Stimulated activated CD4-positive, alpha-beta T cell treated with anti-CD3 and anti-CD28 coated beads, Interleukin-1b, Interleukin-23, amount 100 ng/mL, for 4 hours (primary cell): ENCODE results near the gene TMEM214.

Experiments used
- DNase-seq, 2 donors: peaks; one replicate each; pipeline ENCODE4 v3.0.0-alpha.2; 2020; ENCODE audit warnings: low read depth in 2 of 2

The TMEM214 gene

GRCh38 chr2:27039871-27040270 is 7.1 kb downstream of the TMEM214 start:
- no peak for DNase-seq

- DNase-seq: no peak
These were observed 7.5 kb downstream of the TMEM214 start for GRCh38 chr2:27040282-27040681.

DNA sequence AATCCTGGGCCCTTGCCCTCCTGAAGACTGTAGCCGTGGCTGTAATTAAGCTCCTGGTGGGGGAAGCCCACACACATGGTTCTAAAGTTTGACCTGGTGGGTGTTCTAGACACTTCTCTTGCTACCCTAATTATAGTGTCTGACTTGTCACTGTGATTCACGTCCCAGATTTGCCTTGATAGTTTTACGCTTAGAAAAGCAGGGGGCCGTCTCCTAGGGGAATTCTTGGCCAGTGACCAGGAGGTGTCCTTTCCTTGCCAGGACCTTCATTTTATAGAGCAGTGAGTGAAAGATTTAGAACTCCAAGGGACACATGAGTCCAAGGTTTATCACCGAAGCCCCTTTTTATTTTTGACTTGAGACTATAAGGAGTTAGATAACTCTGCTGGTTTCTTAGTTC is 9.0 kb downstream of the TMEM214 start:
- DNase-seq: no peak

GRCh38 chr2:27042159-27042661 is 9.4 kb downstream of the TMEM214 start:
- DNase-seq: no peak

DNA sequence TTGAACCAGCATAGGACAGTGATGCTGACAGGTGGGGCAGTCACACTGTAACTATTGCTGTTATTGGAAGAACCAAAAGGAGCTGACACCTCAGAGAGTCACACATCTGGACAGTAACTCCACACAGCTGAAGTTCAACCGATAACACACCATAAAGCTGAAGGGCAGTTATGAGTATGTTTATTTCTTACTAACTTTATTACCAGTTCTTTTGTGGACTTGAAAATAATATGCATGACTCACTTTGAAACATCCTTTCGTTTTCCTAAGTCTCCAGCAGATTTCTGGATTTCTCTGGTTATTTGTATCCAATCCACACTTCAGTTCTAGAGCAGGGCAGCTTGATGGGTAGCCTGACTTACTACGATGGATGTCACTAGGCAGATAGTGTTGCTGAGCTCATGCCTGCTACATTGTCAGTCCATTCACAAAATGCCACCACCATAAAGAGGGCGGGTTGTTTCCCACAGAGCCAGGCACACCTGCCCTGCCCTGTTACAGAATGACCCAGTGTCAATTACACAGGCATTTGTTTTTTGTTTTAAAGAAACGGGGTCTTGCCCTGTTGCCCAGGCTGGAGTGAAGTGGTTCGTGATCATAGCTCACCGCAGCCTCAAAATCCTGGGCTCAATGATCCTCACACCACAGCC is 10.3 kb downstream of the TMEM214 start:
- DNase-seq: no peak

DNA sequence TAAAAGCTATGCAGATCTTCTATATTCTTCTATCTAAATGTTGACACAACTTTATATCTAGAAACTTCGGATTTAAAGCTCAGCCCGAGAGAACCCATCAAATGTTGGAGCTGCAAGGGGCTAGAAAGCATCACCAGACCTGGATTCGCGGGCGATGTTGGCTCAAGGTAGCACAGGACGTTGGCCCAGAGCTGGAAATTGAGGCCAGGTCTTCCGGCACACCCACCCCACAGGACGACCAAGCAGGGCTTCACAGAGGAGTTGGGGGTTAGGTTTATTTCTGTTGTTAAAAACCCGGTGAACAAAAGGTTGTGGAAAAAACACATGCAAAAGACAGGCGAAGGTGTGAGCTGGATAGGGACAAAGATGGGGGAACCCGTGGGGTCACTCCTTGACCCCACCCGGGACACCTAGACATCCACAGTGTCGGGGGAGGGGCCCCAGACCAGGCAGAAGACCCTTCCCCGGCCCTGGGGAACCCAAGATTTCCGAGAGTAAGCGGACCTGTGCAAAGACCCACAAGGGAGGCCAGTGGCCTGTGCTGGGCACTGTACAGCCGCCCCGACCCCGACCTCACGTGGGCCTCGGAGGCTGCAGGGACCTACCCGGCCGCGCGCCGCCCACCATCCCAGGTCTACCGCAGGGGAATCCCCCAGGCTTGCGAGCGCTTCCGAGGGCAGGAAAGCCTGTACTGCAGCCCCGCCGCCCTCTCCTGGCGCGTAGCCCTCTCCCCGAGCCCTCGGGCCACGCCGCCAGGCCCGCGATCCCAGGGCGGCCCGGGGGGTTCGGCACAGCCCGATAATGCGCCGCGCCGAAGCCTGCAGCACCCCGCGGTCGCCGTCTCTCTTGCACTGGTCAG is 16.9 kb downstream of the TMEM214 start:
- DNase-seq: peak; percentile 55 to 65

GRCh38 chr2:27050281-27050995 is 17.7 kb downstream of the TMEM214 start:
- peak; percentile 82 to 95 for DNase-seq

DNA sequence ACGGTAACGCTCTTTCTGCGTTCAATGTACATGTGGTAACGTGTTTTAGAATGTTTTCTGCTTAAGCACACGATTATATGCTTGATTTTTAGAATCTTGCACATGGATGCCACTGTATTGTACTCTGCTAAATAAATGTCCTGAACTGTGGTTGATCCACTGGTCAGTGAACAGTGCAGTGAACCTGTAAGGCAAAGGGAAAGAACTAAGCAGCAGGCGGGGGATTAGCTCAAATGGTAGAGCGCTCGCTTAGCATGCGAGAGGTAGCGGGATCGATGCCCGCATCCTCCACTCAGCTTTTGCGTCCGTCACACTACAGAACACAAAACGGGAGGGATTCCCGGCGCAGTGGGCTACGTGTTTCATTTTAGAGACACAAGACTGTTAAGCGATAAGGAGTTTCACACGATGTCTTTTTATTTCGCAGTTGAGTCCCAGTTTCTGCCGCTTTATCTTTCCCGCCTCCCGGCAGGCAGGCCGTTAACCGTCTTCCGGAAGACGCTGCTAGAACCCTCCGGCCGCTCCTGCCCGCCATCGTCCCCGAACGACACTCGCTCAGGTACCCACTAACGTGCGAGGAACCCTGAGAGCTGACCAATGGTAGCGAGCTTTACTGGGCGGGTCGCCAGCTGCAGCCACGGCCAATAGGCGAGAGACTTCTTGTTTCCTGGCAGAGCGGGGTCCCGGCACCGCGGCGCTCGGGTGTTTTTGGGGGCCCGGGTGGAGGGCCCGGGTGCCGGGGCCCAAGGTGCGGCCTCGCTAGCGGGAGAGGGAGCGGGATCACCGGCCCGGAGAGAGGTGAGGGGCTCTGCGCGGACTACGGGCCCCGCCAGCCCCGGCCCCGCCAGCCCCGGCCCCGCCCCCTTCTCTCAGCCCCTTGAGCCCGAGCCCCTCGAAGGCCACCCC is 18.5 kb downstream of the TMEM214 start, which contains the start of gene AGBL5:
Gene AGBL5, plus strand, starts transcription at position 673 of the 906 bp plus-strand sequence. CDS start 1,291 bp downstream, outside the sequence.
- DNase-seq: peak; percentile 90 to 93

GRCh38 chr2:27051902-27052645 is 19.3 kb downstream of the TMEM214 start:
- DNase-seq: no peak

GRCh38 chr2:27053321-27053720 is 20.6 kb downstream of the TMEM214 start:
- DNase-seq: no peak

- no peak for DNase-seq
These were observed 21.0 kb downstream of the TMEM214 start for GRCh38 chr2:27053776-27054175.

GRCh38 chr2:27054721-27055120 is 22.0 kb downstream of the TMEM214 start:
- DNase-seq: no peak

DNA sequence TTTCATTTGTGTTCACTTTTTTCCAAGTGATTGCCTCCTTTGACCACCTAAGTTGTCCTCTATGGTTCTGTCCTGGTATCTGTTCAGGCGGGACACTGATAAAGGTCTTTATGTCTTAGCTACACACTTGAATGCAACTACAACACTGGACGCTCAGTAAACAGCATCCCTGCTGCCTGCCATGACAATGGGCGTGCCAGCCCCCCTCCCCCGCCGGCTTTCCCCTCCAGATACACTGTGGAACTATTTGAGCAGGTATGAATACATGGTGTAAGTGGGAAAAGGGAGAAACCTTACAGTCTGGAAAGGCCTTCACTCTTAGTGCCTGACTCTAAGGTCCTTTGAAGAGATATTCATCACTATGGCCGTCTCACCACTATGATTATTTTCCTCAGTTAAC is 24.4 kb downstream of the TMEM214 start:
- DNase-seq: no peak

DNA sequence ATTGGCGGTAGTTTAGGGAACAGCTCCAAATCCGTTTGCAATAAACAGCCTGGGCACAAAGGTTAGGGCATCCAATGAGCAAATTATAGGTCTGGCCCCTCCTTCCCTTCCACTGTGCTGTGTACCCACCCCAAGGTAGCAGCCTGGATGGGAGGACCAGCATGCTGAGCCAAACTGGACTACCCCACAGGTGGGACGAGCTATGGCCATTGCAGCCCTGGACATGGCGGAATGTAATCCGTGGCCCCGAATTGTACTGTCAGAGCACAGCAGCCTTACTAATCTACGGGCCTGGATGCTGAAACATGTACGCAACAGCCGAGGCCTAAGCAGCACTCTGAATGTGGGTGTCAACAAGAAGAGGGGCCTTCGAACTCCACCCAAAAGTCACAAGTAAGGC is 25.4 kb downstream of the TMEM214 start:
- DNase-seq: no peak

DNA sequence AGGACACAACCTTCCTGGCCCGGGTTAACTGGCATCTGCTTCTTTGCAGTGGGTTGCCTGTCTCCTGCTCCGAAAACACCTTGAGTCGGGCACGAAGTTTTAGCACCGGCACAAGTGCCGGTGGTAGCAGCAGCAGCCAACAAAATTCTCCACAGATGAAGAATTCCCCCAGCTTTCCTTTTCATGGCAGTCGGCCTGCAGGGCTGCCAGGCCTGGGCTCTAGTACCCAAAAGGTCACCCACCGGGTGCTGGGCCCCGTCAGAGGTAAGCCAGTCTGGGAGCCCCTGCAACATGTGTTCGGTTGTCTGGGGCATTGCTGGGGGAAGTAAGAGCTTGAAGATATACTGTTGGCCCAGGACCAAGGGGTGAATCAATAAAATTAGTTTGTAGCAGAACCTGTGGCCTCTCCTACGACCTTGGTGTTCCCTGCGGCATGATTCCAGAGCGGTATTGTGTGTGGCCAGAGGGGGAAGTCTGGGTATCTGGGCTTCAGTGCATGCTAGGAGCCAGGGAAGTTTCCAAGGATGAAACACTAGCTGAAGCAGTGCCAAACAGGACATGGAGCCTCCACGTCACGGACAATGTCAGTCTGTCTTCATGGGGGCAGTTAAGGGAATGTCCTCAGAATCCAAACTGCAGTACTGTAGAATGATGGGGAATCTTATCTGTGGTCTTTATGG is 26.5 kb downstream of the TMEM214 start:
- no peak for DNase-seq

- no peak for DNase-seq
These were observed 27.6 kb downstream of the TMEM214 start for GRCh38 chr2:27060323-27060722.

DNA sequence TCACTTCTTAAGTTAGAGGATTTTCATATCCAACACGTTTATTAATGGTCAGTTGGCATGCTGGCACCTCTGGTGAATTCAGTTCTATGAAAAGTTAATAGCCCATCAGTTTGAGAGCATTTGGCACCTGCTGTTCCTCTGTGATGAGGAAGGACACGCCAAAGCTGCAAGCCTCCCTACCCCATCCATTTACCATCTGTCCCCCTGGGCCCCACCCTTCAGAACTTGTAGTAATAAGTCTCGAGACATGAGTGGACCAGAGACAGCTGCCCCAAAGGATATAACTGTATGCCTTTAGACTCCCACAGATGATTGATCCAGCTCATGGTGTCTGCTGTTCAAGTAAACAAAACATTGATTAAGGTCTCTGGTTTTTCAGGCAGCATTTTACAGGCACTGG is 32.4 kb downstream of the TMEM214 start:
- DNase-seq: no peak

- DNase-seq: no peak
These were observed 34.6 kb downstream of the TMEM214 start for GRCh38 chr2:27067385-27067784.

- DNase-seq: no peak
These were observed 36.7 kb downstream of the TMEM214 start for GRCh38 chr2:27069436-27069835.
